Endothelial cell (in vitro differentiated cells): Measurements from ENCODE around the gene FAHD2A. TPM values are rescaled to one million over a fixed set of nuclear protein-coding genes. Genes with fewer than 3 reads are reported as not detected.

ENCODE experiments used
- DNase-seq: peaks from one replicate; pipeline ENCODE4 v3.0.0; 2021; ENCODE audit warnings: low spot score
- H3K27ac Mint-ChIP-seq: one replicate; pipeline ENCODE4 v1.8.0; 2021; ENCODE audit warnings: mixed read lengths, inconsistent platforms; ENCODE audit not compliant: unreplicated experiment
- H3K27me3 Mint-ChIP-seq: one replicate; pipeline ENCODE4 v1.8.0; 2021; ENCODE audit warnings: mild to moderate bottlenecking, moderate library complexity, mixed read lengths, inconsistent platforms; ENCODE audit not compliant: unreplicated experiment
- H3K36me3 Mint-ChIP-seq: one replicate; pipeline ENCODE4 v1.8.0; 2021; ENCODE audit warnings: mild to moderate bottlenecking, low read depth, mixed read lengths, inconsistent platforms; ENCODE audit not compliant: unreplicated experiment
- H3K4me1 Mint-ChIP-seq: one replicate; pipeline ENCODE4 v1.8.0; 2021; ENCODE audit warnings: mild to moderate bottlenecking, mixed read lengths, inconsistent platforms; ENCODE audit not compliant: unreplicated experiment
- H3K4me3 Mint-ChIP-seq: one replicate; pipeline ENCODE4 v1.8.0; 2021; ENCODE audit warnings: mild to moderate bottlenecking, mixed read lengths, inconsistent platforms; ENCODE audit not compliant: unreplicated experiment
- H3K9me3 Mint-ChIP-seq: one replicate; pipeline ENCODE4 v1.8.0; 2021; ENCODE audit warnings: mixed read lengths, inconsistent platforms; ENCODE audit not compliant: unreplicated experiment
- CTCF ChIP-seq: fragments of 200-600 bp; sonication (generic); IDR thresholded peaks from one replicate; pipeline ENCODE4 v1.5.0; 2021; ENCODE audit warnings: antibody characterized with exemption; ENCODE audit not compliant: unreplicated experiment
- total RNA-seq: library from RNA; stranded (reverse); fragmentation: NEBNext Ultra II Directional; extraction: Animal tissue kit (Norgen Biotek cat#: 25700); gene quantifications from one replicate; pipeline ENCODE4 v1.2.1, GENCODE V29; 2021; ENCODE audit not compliant: unreplicated experiment

FAHD2A gene
- total RNA-seq, 1 donor from 2014 or later: 34.0 TPM

- Mint-ChIP-seq H3K9me3 (no peaks in the 10 kb centered on the region), H3K4me3 (no peak overlapping the region), H3K27ac (no peak overlapping the region), H3K4me1 (no peaks in the 10 kb centered on the region), H3K36me3 (no peaks in the 10 kb centered on the region), H3K27me3 (peaks cover 9% of the 10 kb centered on the region)
- DNase-seq: no peak
- no peak for TF ChIP-seq CTCF
Measured at GRCh38 chr2:95390881-95391321, 11.6 kb upstream of the FAHD2A start.

- Mint-ChIP-seq H3K4me3 (no peak overlapping the region), H3K27me3 (peaks cover 9% of the 10 kb centered on the region), H3K36me3 (no peaks in the 10 kb centered on the region), H3K9me3 (no peaks in the 10 kb centered on the region), H3K27ac (no peak overlapping the region), H3K4me1 (no peaks in the 10 kb centered on the region)
- DNase-seq: no peak
- no peak for TF ChIP-seq CTCF
Measured at GRCh38 chr2:95391641-95392310, 10.7 kb upstream of the FAHD2A start.

- Mint-ChIP-seq H3K4me1 (no peaks in the 10 kb centered on the region), H3K27me3 (peaks cover 9% of the 10 kb centered on the region), H3K4me3 (no peak overlapping the region), H3K9me3 (no peaks in the 10 kb centered on the region), H3K36me3 (no peaks in the 10 kb centered on the region), H3K27ac (no peak overlapping the region)
- DNase-seq: no peak
- no peak for TF ChIP-seq CTCF
Measured at GRCh38 chr2:95392320-95392719, 10.2 kb upstream of the FAHD2A start.

GRCh38 chr2:95392730-95393455 lies 9.6 kb upstream of the FAHD2A start:
- Mint-ChIP-seq H3K27me3 (peaks cover 9% of the 10 kb centered on the region), H3K4me3 (no peak overlapping the region), H3K36me3 (no peaks in the 10 kb centered on the region), H3K4me1 (no peaks in the 10 kb centered on the region), H3K27ac (no peak overlapping the region), H3K9me3 (no peaks in the 10 kb centered on the region)
- TF ChIP-seq CTCF: peak; percentile 38
- DNase-seq: no peak

GRCh38 chr2:95393901-95394300 lies 8.6 kb upstream of the FAHD2A start:
- Mint-ChIP-seq H3K27me3 (peaks cover 9% of the 10 kb centered on the region), H3K9me3 (no peaks in the 10 kb centered on the region), H3K4me3 (no peak overlapping the region), H3K27ac (no peak overlapping the region), H3K36me3 (no peaks in the 10 kb centered on the region), H3K4me1 (no peaks in the 10 kb centered on the region)
- no peak for DNase-seq
- TF ChIP-seq CTCF: no peak
